Suppressor macrophage (primary cell): ENCODE data around the gene CH25H.

Experiments
- DNase-seq, 4 experiments: peaks; one replicate each; pipeline ENCODE4 v3.0.0-alpha.2; 2020 to 2022

Gene CH25H

DNA sequence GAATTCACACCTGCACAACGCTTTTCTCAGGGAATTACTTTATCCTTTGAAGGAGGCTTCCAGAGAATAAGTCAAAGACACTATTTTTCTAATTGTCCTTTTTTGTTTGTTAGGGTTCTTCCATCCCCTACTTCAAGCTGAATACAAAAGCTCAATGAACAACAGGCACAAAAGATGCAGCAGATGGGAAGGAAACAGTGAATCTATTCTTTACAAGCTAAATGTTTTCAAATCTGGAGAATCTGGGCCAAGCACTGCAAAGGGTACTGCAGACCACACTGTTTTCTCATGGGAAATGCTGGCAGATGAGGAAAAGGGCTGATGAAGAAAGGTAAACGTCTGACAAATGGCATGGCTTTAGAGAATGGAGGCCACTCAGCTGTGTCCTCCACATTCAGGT lies 25.9 kb upstream of the CH25H start:
- no peak for DNase-seq

- no peak for DNase-seq
These were observed 21.8 kb upstream of the CH25H start for GRCh38 chr10:89228962-89229361.

GRCh38 chr10:89228146-89228545 lies 21.0 kb upstream of the CH25H start:
- DNase-seq = no peak

DNA sequence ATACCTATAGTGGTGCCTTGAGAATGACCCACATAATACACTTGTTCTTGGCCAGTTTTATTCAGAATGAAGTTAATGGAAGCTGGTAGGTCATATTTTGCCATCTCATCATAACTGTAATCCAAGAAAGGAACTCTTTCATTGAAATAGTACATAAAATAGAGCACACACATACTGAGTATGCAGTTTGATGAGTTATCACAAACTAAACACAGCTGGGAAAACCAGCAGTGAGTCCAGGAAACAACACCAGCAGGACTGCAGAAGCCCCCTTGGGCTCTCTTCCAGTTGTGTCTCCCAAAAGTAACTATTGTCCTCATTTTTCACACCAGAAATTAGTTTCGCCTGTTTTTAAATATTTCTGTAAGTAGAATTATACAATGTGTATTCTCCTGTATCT lies 19.8 kb upstream of the CH25H start:
- no peak for DNase-seq

- peak in 3 of 4 experiments; percentile 37 to 59 (median 57) for DNase-seq
These were observed 17.8 kb upstream of the CH25H start for GRCh38 chr10:89224739-89225443.

- no peak for DNase-seq
These were observed 14.8 kb upstream of the CH25H start for GRCh38 chr10:89221919-89222318.

- DNase-seq = no peak
These were observed 12.5 kb upstream of the CH25H start for GRCh38 chr10:89219513-89220218.

DNA sequence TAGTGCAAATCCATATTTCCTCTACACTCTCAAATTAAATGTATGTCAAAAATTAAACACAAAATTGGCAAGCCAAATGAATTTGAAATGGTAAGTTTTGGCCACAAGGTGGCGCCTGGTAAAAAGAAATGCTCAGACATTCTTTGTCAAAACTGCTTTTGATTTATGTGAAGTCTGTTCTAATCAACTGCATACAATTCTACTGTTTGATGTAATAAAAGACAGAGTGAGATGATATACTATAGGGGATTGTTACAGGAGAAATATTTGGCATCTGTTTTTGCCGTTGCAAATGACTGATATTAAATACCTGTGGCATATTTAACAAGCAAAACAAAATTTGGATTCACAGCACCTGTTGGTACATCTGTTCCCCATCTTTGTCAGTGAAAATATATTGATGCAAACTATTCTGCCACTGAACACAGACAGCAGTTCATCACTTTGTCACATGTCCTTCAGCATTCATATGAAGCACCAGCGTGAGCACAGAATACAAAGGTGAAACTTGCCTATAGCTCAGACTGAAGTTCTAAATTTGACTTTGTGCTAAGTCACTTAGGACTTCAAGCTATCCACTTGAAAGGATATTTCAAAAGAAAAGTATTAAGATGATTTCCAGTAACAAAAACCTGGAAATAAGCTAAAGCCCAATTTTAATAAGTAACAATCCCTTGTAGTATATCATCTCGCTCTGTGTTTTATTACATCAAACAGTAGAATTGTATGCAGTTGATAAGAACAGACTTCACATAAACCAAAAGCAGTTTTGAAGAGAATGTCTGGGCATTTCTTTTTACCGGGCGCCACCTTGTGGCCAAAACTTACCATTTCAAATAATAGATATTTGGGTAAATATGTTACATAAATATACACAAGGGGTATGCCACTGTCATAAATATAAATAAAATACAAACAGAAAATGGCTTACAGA lies 10.2 kb upstream of the CH25H start:
- DNase-seq = peak; percentile 74 to 84 (median 80)

GRCh38 chr10:89216056-89216455 lies 8.9 kb upstream of the CH25H start:
- no peak for DNase-seq

- no peak for DNase-seq
These were observed 8.4 kb upstream of the CH25H start for GRCh38 chr10:89215511-89215910.

DNA sequence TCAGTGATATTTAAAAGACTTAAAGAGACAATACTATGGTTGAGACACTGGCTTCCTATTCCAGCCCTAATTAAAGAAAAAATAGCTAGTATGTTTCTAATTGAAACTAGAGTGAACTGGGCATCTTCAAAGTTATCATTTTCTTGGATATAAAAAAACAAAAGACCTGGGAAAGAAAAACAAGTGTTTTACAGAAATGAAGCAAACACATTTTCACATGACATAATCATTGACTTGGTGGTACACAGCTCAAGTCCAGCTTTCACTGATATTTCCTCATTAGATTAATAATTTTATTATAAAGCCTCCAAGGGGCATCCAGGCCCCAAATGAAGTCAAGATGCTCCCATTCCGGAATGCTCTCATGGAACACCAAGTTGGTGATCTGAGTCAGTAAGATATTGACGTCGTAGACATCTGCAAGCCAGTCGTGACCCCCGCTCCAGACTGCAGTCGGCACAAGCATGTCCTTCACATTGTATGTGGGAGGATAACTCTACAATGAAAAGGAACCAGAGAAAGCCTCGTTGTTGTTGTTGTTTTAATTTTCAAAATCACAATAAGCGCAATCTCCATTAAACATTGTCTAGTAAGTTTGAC lies 7.5 kb upstream of the CH25H start:
- peak in 1 of 4 experiments; percentile 2 for DNase-seq

GRCh38 chr10:89213191-89213808 lies 6.2 kb upstream of the CH25H start:
- peak in 3 of 4 experiments; percentile 32 to 77 (median 70) for DNase-seq

GRCh38 chr10:89210794-89211425 lies 3.8 kb upstream of the CH25H start:
- peak in 1 of 4 experiments; percentile 5 for DNase-seq

DNA sequence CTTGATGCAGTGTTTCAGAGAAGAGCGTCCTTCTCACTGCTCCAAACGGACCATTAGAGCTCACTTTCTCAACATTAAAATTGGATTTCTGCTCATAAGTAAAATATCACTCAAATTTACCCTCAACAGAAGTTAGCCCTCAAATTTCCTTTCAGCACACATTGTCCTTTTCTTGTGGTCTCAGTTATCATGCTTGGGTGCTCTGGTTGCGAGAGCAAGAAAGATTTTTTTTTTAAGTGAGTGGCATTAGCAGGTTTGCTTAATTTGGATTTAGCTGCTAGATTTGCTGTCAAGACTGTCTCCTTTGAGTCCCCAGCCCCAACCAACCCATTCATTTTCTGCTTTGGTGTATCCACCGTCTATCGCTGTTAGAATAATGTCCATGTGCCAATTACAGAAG lies 2.6 kb upstream of the CH25H start:
- no peak for DNase-seq

GRCh38 chr10:89207801-89208551 lies 859 bp upstream of the CH25H start:
- DNase-seq = peak in 3 of 4 experiments; percentile 30 to 66 (median 52)

- peak in 1 of 4 experiments; percentile 13 for DNase-seq
These were observed 526 bp downstream of the CH25H start for GRCh38 chr10:89206402-89207180.

DNA sequence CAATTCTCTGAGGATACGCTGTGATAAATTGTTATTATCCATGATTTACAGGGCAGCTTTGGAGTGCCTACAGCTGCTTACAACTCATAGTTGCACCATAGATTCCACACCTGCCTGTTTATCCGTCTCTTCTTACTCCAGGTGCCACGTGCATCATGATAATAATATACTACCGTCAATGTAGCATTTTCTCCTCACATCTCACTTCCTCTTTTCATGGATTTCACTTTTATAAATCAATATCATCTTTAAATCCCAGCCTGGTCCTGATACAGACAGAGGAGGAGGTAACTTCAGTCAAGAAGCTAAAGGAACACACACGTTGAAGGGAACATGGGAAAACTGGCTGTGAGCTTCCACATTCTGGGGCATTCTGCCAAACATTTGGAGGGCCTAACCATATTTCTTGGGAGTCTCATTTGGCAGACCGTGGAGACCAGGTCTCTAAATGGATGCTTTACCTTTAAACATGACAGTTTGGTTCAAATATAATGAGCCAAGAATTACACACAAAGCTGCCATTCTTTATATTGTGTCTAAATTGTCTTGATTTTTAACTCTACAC lies 2.4 kb downstream of the CH25H start:
- no peak for DNase-seq

DNA sequence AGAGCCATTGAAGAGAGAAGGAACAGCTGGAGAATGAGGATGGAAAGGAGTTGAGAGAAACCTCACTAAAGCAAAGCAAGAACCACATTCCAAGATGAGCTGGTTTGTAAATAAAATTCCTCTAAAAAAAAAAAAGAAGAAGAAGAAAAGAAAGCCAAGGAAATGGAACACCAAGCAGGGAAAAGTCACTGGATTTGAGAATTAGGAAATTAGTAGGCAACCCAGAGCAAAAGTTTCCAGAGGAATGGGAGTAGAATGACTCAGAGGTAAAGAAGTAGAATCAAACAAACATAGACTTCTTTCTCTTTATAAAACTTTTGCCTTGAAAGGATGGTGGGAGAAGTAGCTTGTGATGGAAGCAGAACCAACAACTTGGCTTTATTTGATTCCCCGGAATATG lies 3.9 kb downstream of the CH25H start:
- DNase-seq = no peak

DNA sequence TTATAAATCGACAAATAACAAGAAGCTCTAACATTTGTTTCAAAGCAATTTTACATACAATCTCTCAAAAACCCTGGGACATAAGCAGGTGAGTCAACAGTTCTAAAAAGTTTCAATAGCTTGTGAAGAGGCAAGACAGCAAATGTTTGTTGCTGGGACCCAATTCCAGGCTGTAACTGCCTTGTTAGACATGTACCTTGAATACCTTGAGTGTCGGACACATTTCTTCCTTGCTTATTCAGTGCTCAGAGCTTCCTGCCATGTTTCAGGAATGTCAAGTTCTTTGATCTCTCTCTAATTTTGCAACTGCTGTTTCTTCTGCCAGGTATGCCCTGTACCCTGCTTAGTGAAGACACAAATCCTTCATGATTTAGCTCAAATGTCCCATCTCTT lies 5.1 kb downstream of the CH25H start:
- no peak for DNase-seq
